MCF 10A (cell line): Measurements from ENCODE around the gene CASKIN1. TPM values are rescaled to one million over a fixed set of nuclear protein-coding genes. Genes with fewer than 3 reads are reported as not detected.

Experiments used
- BruUV-seq: library from RNA; stranded (reverse); fragments of 400-500 nt; replicated peaks from 2 replicates; lab custom pipeline; 2021; lab: Mats Ljungman, UMichigan
- CTCF ChIA-PET: fragments of 300-600 bp; sonication (Branson Sonifier 250); formaldehyde crosslinking; extraction: SDS; loops from one replicate; lab custom pipeline; 2021; ENCODE audit warnings: antibody characterized with exemption, inconsistent platforms; lab: Yijun Ruan, JAX
- POLR2A ChIA-PET: fragments of 300-600, 350-650 bp; sonication (Branson Sonifier 250); formaldehyde crosslinking; extraction: SDS; loops from one replicate; lab custom pipeline; 2020; ENCODE audit warnings: antibody characterized with exemption, inconsistent platforms; lab: Yijun Ruan, JAX
- DNase-seq: peaks from one replicate; pipeline ENCODE4 v3.0.0-alpha.2; 2018; ENCODE audit not compliant: unreplicated experiment
- H3K27ac Mint-ChIP-seq: one replicate; pipeline ENCODE4 v1.8.0; 2022; ENCODE audit warnings: mild to moderate bottlenecking, low read depth, mixed read lengths; ENCODE audit not compliant: unreplicated experiment
- H3K27me3 Mint-ChIP-seq: one replicate; pipeline ENCODE4 v1.8.0; 2022; ENCODE audit warnings: mixed read lengths; ENCODE audit not compliant: insufficient read depth, unreplicated experiment
- H3K36me3 Mint-ChIP-seq: one replicate; pipeline ENCODE4 v1.8.0; 2022; ENCODE audit warnings: mild to moderate bottlenecking, moderate library complexity, mixed read lengths; ENCODE audit not compliant: insufficient read depth, unreplicated experiment
- H3K4me1 Mint-ChIP-seq: one replicate; pipeline ENCODE4 v1.8.0; 2022; ENCODE audit warnings: mixed read lengths; ENCODE audit not compliant: insufficient read depth, unreplicated experiment
- H3K4me3 Mint-ChIP-seq: one replicate; pipeline ENCODE4 v1.8.0; 2022; ENCODE audit warnings: mild to moderate bottlenecking, moderate library complexity, mixed read lengths; ENCODE audit not compliant: unreplicated experiment
- H3K9me3 Mint-ChIP-seq: one replicate; pipeline ENCODE4 v1.8.0; 2022; ENCODE audit warnings: mixed read lengths; ENCODE audit not compliant: unreplicated experiment
- CTCF ChIP-seq: fragments of 200-600 bp; IDR thresholded peaks from one replicate; pipeline ENCODE4 v1.8.0; 2022; ENCODE audit warnings: antibody characterized with exemption, mild to moderate bottlenecking; ENCODE audit not compliant: unreplicated experiment
- intact Hi-C: fragments of 100-400 bp; cut with micrococcal nuclease; formaldehyde crosslinking; loops from 2 replicates; pipeline ENCODE4 v1.14.1; 2022
- total RNA-seq: library from RNA; stranded (reverse); gene quantifications from 2 replicates; pipeline ENCODE4 v1.2.3, GENCODE V29; 2022

CASKIN1 gene
- total RNA-seq, 1 experiment from 2014 or later, result 0.14 TPM

- DNase-seq, result no peak
- no peak for TF ChIP-seq CTCF
- no TSS peak for BruUV-seq
- ChIA-PET POLR2A (interaction anchor here (0.6 to 3.5 kb wide), 12 partner anchors 8 to 183 kb away, joined by 3 to 17 read pairs (median 4); partner anchors contain the start of genes E4F1, NTHL1, PGP and PKD1), CTCF (interaction anchor here (0.6 to 1.5 kb wide), 4 partner anchors 26 to 405 kb away, joined by 3 to 6 read pairs (median 4); no protein-coding TSS in a partner anchor)
- no peak overlapping the region for H3K27ac Mint-ChIP-seq
- peaks cover 36% of the 10 kb centered on the region for H3K36me3 Mint-ChIP-seq
- H3K27me3 Mint-ChIP-seq, result no peaks in the 10 kb centered on the region
- H3K9me3 Mint-ChIP-seq, result no peaks in the 10 kb centered on the region
- H3K4me1 Mint-ChIP-seq, result peaks cover 8% of the 10 kb centered on the region
- no peak overlapping the region for H3K4me3 Mint-ChIP-seq
- intact Hi-C loops, result no loop called here
These were observed 49.0 kb downstream of the CASKIN1 start for GRCh38 chr16:2147378-2147777.

- H3K9me3 Mint-ChIP-seq, result no peaks in the 10 kb centered on the region
- TF ChIP-seq CTCF, result no peak
- ChIA-PET POLR2A (interaction anchor here (0.6 to 3.5 kb wide), 5 partner anchors 10 to 138 kb away, joined by 3 to 17 read pairs (median 6); partner anchors contain the start of genes PKD1 and TRAF7), CTCF (interaction anchor here (0.6 to 1.7 kb wide), 5 partner anchors 9 to 447 kb away, joined by 3 to 4 read pairs (median 4); no protein-coding TSS in a partner anchor)
- H3K27ac Mint-ChIP-seq, result no peak overlapping the region
- no peak overlapping the region for H3K4me3 Mint-ChIP-seq
- DNase-seq, result no peak
- H3K36me3 Mint-ChIP-seq, result peaks cover 21% of the 10 kb centered on the region
- H3K4me1 Mint-ChIP-seq, result peaks cover under 1% of the 10 kb centered on the region
- intact Hi-C loops, result no loop called here
- BruUV-seq, result no TSS peak
- H3K27me3 Mint-ChIP-seq, result no peaks in the 10 kb centered on the region
These were observed 50.6 kb downstream of the CASKIN1 start for GRCh38 chr16:2145843-2146242.

- Mint-ChIP-seq H3K27ac (no peak overlapping the region), H3K9me3 (no peaks in the 10 kb centered on the region), H3K36me3 (peaks cover 9% of the 10 kb centered on the region), H3K27me3 (no peaks in the 10 kb centered on the region), H3K4me3 (no peak overlapping the region), H3K4me1 (no peaks in the 10 kb centered on the region)
- BruUV-seq, result no TSS peak
- ChIA-PET CTCF (interaction anchor here (1.1 to 2.6 kb wide), 3 partner anchors 9 to 23 kb away, joined by 6 to 13 read pairs (median 6); no protein-coding TSS in a partner anchor), POLR2A (interaction anchor here (1.1 to 1.3 kb wide), 2 partner anchors 11 to 135 kb away, joined by 6 to 7 read pairs; partner anchors contain the start of gene TRAF7)
- TF ChIP-seq CTCF, result no peak
- DNase-seq, result no peak
- intact Hi-C loops, result loop anchor here (5.0 kb wide), 1 partner anchor 282 kb away; no protein-coding TSS in a partner anchor
These were observed 52.4 kb downstream of the CASKIN1 start for GRCh38 chr16:2143878-2144485.
